K562 (cell line): ENCODE results near the gene N4BP3. TPM values are rescaled to one million over a fixed set of nuclear protein-coding genes. Genes with fewer than 3 reads are reported as not detected.

Experiments used
- CCNT2 ChIP-seq: IDR thresholded peaks from 2 replicates; pipeline ENCODE4 v1.6.1; 2011; ENCODE audit warnings: borderline replicate concordance, low read depth, mild to moderate bottlenecking, moderate library complexity, mixed read lengths, low read length; ENCODE audit not compliant: insufficient read length; ENCODE audit errors: extremely low read depth
- CHD2 ChIP-seq: IDR thresholded peaks from 2 replicates; pipeline ENCODE4 v1.6.1; 2011; ENCODE audit warnings: low read depth, low read length
- CHD4 ChIP-seq: fragments of 200-600 bp; sonication (generic); IDR thresholded peaks from 3 replicates; pipeline ENCODE4 v1.6.1; 2012; ENCODE audit warnings: low read depth, mild to moderate bottlenecking, mixed read lengths, low read length, inconsistent platforms; ENCODE audit not compliant: insufficient read depth, insufficient replicate concordance, poor library complexity, severe bottlenecking
- CTBP1 ChIP-seq: fragments of 450-650 bp; IDR thresholded peaks from 2 replicates; pipeline ENCODE4 v1.6.1; 2016; ENCODE audit warnings: borderline replicate concordance
- E2F4 ChIP-seq: sonication (generic); formaldehyde crosslinking; IDR thresholded peaks from 2 replicates; pipeline ENCODE4 v1.8.0; 2022; ENCODE audit warnings: mild to moderate bottlenecking, low read depth, missing genetic modification reagents
- HCFC1 ChIP-seq: IDR thresholded peaks from 2 replicates; pipeline ENCODE4 v1.6.1; 2012; ENCODE audit warnings: low read depth, low read length, improper control_type of control experiment
- KHSRP ChIP-seq: fragments of 450-650 bp; IDR thresholded peaks from 2 replicates; pipeline ENCODE4 v1.6.1; 2017
- NR2C2 ChIP-seq, 2 experiments: fragments of 200-800 bp in 1 of 2; sonication (Bioruptor generic) in 1 of 2; sonication (generic) in 1 of 2; formaldehyde crosslinking in 1 of 2; IDR thresholded peaks; 2 replicates each; pipeline versions ENCODE4 v1.6.1 to v1.8.0; 2016 to 2022; ENCODE audit warnings: mild to moderate bottlenecking in 1 of 2, missing compliant biosample characterization in 1 of 2, missing genetic modification characterization in 1 of 2, missing genetic modification reagents in 1 of 2
- RERE ChIP-seq: sonication (generic); formaldehyde crosslinking; IDR thresholded peaks from 2 replicates; pipeline ENCODE4 v1.8.0; 2023; ENCODE audit warnings: missing genetic modification reagents, mild to moderate bottlenecking, borderline replicate concordance
- ZNF274 ChIP-seq: IDR thresholded peaks from 2 replicates; pipeline ENCODE4 v1.6.1; 2011; ENCODE audit warnings: low read depth, mild to moderate bottlenecking, low read length, moderate library complexity, borderline replicate concordance
- ZNF408 ChIP-seq: fragments of 250-450 bp; sonication (Bioruptor Pico); IDR thresholded peaks from 2 replicates; pipeline ENCODE4 v1.4.0; 2020; ENCODE audit warnings: low read depth, mild to moderate bottlenecking, moderate library complexity
- polyA plus RNA-seq, 8 experiments: library from polyadenylated mRNA; depleted of rRNA in 4 of 8; stranded (reverse) in 5 of 8; unstranded in 3 of 8; fragments of >200 nt; fragmentation: Nextera tagmentation in 2 of 8; fragmentation: Illumina TruSeq in 1 of 8; extraction: Ambion mirVana in 2 of 8; extraction: Trizol in 1 of 8; gene quantifications; 2 replicates each; pipeline versions ENCODE4 v1.2.1 to v1.2.3, GENCODE V29; 2011 to 2014; ENCODE audit warnings: inconsistent platforms in 1 of 8, missing spikeins in 1 of 8
- total RNA-seq, 7 experiments: library from RNA; depleted of rRNA in 6 of 7; stranded (reverse); fragments of >200 nt in 6 of 7; fragmentation: Illumina TruSeq in 2 of 7; extraction: Trizol in 2 of 7; gene quantifications; 2 replicates each; pipeline versions ENCODE4 v1.2.1 to v1.2.3, GENCODE V29; 2011 to 2021; ENCODE audit warnings: low replicate concordance in 1 of 7
- TF ChIP-seq, protein P1 (sequence below): IDR thresholded peaks from 2 replicates; pipeline ENCODE4 v1.6.1; 2011; ENCODE audit not compliant: insufficient read length; ENCODE audit errors: extremely low read depth
- TF ChIP-seq, protein P2 (sequence below): IDR thresholded peaks from 3 replicates; pipeline ENCODE4 v1.6.1; 2011; ENCODE audit warnings: borderline replicate concordance, mild to moderate bottlenecking; ENCODE audit not compliant: insufficient read length, insufficient read depth
- TF ChIP-seq, protein P3 (sequence below): fragments of 250-450 bp; sonication (Bioruptor Pico); IDR thresholded peaks from 2 replicates; pipeline ENCODE4 v1.5.0; 2021; ENCODE audit warnings: mild to moderate bottlenecking, borderline replicate concordance

Gene N4BP3
- total and polyA plus RNA-seq, 9 of the 15 experiments (the other 6 are each of a cell fraction or from before 2014, with no cell fraction given) = 0.06 to 7.0 (median 2.4) TPM

DNA sequence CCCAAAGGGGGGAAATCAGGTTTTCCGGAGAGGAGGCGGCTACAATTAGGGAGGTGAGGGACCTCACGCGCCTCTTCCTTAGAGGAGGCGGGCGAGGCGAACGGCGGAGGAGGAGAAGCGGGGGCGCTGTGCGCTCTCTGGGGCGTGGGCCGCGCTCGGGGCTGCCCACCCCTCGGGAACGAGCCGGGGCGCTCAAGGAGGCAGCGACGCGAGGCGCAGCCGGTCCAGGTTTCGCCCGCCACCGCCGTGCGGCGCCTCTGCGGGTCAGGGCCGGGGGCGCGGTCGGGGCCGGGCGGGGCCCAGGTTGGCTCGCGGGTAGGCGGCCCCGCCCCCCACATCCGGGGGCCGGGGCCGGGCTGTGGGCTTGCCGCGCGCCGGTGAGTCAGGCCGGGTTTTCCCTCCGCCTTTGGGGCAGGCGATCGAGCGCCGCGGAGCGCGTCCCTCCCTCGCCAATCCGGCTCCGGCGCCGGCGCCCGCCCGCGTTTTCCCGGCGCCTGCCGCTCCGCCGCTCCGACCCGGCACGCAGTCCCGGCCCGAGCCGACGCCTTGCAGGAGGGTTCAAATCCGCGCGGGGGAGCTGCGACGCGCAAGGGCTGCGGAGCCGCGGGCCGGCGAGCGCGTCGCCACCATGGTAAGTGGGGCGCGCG is at the start of gene N4BP3 (continued):
- TF ChIP-seq RERE (no peak), E2F4 (CRISPR knock-in tag) (no peak), ZNF408 (no peak), CHD2 (no peak), NR2C2 (CRISPR knock-in tag; IDR thresholded peaks at IDR 0.05) (no peak), NR2C2 (tag; IDR thresholded peaks at IDR 0.05) (peak; percentile 81), HCFC1 (peak; percentile 60), KHSRP (no peak), ZNF274 (no peak), CTBP1 (peak; percentile 98), CCNT2 (peak; percentile 96), CHD4 (no peak)
- TF ChIP-seq, protein P1, sequence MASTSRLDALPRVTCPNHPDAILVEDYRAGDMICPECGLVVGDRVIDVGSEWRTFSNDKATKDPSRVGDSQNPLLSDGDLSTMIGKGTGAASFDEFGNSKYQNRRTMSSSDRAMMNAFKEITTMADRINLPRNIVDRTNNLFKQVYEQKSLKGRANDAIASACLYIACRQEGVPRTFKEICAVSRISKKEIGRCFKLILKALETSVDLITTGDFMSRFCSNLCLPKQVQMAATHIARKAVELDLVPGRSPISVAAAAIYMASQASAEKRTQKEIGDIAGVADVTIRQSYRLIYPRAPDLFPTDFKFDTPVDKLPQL = no peak
- TF ChIP-seq, protein P2, sequence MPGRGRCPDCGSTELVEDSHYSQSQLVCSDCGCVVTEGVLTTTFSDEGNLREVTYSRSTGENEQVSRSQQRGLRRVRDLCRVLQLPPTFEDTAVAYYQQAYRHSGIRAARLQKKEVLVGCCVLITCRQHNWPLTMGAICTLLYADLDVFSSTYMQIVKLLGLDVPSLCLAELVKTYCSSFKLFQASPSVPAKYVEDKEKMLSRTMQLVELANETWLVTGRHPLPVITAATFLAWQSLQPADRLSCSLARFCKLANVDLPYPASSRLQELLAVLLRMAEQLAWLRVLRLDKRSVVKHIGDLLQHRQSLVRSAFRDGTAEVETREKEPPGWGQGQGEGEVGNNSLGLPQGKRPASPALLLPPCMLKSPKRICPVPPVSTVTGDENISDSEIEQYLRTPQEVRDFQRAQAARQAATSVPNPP = no peak
- TF ChIP-seq, protein P3, sequence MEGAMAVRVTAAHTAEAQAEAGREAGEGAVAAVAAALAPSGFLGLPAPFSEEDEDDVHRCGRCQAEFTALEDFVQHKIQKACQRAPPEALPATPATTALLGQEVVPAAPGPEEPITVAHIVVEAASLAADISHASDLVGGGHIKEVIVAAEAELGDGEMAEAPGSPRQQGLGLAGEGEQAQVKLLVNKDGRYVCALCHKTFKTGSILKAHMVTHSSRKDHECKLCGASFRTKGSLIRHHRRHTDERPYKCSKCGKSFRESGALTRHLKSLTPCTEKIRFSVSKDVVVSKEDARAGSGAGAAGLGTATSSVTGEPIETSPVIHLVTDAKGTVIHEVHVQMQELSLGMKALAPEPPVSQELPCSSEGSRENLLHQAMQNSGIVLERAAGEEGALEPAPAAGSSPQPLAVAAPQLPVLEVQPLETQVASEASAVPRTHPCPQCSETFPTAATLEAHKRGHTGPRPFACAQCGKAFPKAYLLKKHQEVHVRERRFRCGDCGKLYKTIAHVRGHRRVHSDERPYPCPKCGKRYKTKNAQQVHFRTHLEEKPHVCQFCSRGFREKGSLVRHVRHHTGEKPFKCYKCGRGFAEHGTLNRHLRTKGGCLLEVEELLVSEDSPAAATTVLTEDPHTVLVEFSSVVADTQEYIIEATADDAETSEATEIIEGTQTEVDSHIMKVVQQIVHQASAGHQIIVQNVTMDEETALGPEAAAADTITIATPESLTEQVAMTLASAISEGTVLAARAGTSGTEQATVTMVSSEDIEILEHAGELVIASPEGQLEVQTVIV (CRISPR knock-in tag) = no peak
